ENCODE data around the gene DGCR6.
"Not testable (repeated sequence)": the region's sequence is repeated elsewhere in the genome, so short reads cannot be mapped to it uniquely, and the experiment has no call there.

GRCh38 chr22:18959266-18959665 is 53.1 kb downstream of the DGCR6 start:
- TF ChIP-seq EZH2 (IDR thresholded peaks at IDR 0.05; ENCODE audit: insufficient read depth, poor library complexity, severe bottlenecking); EZH2phosphoT487 (IDR thresholded peaks at IDR 0.05; ENCODE audit: insufficient read depth, low read depth): not testable (repeated sequence)
